Stimulated activated CD8-positive, alpha-beta memory T cell treated with anti-CD3 and anti-CD28 coated beads, Interleukin-12 subunit alpha, Interleukin-12 subunit beta, amount 100 ng/mL, for 1 hour (primary cell): Measurements from ENCODE around the gene NLRP2B.
"Not testable (repeated sequence)": the region's sequence is repeated elsewhere in the genome, so short reads cannot be mapped to it uniquely, and the experiment has no call there.

Source experiments
- DNase-seq: peaks from one replicate; pipeline ENCODE4 v3.0.0-alpha.2; 2020; ENCODE audit warnings: low read depth

Gene NLRP2B

DNA sequence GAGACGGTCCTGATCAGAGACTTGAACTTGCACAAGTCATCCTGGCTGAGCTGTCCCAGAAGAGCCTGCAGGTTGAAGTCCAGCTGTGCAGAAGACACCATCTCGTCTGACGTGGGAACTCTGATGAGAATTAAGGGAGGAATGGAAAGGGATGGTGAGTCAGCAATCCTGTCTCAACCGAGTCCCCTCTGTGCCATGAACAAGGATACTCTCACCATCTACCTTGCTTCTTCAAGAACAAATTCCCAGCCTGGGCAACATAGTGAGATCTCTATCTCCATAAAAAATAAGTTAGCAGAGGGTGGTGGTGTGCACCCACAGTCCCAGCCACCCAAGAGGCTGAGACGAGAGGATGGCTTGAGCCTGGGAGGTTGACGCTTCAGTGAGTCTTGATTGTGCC, at the start of gene NLRP2B:
Gene NLRP2B, minus strand, starts transcription at position 101 of the 400 bp plus-strand sequence.
- DNase-seq: no peak

DNA sequence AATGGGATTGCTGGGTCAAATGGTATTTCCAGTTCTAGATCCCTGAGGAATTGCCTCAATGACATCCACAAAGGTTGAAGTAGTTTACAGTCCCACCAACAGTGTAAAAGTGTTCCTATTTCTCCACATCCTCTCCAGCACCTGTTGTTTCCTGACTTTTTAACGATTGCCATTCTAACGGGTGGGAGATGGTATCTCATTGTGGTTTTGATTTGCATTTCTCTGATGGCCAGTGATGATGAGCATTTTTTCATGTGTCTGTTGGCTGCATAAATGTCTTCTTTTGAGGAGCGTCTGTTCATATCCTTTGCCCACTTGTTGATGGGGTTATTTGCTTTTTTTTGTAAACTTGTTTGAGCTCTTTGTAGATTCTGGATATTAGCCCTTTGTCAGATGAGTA, 45.9 kb upstream of the NLRP2B start:
- not testable (repeated sequence) for DNase-seq

DNA sequence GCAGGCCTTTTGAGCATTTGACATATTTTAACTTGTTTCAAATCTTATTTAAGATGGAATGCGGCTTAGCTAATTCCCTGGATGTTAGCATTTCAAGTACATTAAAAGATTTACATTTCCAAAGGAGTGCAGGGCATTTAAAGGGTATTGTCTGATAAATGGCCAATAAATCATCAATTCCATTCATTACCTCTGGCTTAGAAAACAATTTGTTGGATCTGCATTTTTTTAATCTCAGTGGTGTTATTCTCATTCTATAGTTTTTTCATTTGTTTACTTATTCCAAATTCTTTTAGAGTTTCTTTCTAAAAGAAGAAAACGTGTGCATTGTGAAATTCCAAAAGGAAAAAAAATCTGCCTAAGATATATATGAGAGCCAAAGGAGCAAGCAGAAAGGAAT, 1.3 kb upstream of the NLRP2B start:
- no peak for DNase-seq

DNA sequence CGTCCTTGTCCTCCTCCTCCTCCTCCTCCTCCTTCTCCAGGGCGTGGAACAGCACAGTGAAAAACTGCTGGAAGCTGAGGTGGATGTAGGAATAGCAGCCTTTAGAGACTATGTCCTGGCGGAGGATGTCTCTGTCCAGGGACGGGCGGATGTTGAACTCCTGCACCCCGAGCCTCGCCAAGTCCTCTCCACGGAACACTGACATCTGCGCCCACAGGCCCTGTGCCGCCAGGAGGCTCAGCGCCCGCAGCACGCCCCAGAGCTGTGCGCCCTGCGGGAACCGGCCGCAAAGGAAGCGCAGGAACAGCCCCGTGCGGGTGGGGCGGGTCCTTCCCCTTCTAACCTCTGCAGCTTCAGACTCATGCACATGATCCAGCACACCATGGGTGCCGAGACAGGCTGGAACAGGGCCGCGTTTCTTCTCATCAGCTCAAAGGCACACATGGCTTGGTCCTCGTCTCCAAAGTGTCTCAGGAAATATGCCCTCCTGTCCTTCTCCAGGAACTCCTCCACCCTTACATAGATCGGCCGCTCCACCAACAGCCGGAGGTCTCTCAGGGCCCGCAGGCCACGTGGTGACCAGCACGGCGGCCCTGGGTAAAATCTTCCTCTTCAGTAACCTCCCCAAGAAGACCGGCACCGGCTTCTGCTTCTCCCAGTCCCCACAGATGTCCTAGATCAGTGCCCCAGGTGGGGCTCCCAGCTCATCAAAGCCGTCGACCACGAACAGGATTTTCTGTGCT, 1.2 kb downstream of the NLRP2B start:
- DNase-seq: no peak

DNA sequence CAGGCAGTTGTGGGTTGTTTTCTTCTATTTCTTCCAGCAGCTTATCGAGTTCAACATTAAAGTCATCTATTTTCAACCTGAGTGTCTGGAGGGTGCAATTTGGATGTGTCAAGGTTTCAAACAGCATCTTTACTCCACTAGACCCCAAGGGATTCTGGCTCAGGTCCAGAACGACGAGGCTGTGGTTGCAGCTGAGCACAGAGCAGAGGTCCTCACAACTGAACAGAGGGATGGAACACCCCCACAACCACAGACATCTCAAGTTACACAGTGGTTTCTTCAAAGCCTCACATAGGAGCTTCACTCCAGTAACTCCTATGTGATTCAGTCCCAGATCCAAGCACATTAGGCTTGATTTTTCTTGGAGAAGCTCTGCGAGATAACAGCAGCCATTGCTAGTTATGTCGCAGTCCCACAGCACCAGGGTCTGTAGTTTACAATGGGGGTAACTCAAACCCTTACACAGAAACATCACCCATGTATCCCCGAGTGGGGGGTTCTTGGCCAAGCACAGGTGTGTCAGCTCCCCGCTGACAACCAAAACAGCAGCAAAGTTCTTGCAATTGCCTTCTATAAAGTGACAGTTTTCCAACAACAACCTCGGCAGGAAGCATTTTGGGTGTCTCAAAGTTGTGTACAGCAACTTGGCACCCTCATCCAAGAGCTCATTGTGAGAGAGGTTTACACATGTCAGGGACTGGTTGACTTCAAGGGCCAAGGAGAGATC, 2.8 kb downstream of the NLRP2B start:
- DNase-seq: no peak

DNA sequence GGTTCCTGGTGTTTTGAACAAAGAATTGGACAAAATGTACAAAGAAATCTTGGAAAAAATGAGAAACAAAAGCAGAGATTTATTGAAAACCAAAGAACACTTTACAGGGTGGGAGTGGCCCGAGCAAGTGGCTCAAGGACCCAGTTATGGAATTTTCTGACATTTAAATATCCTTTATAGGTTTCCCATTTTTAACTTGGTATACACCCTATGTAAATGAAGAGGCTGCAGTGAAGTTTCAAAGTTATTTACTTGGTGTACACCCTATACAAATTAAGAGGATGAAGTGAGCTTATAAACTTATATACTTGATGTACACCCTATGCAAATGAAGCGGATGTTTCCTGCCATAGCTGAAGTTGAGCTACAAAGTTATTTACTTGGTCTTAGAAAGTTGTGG, 4.7 kb downstream of the NLRP2B start:
- DNase-seq: no peak

DNA sequence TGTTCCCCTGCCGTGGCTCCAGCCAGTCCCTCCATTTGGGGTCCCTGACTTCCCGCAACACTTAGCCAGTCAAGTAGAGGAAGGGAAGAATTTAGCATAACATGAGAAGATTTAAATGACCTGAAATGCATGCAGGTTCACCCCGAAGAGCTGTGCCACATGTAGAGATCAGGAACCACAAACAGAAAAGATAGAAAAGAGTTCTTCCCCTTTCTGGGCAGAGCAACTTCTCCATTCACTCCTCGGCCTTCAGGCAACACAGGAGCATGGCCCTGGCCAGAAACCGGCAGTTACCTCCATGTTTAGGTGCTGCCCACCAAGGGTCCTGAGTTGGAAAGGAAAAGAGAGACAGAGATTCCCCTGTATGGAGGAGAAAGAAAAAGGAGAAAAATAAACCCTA, 5.2 kb downstream of the NLRP2B start:
- no peak for DNase-seq

DNA sequence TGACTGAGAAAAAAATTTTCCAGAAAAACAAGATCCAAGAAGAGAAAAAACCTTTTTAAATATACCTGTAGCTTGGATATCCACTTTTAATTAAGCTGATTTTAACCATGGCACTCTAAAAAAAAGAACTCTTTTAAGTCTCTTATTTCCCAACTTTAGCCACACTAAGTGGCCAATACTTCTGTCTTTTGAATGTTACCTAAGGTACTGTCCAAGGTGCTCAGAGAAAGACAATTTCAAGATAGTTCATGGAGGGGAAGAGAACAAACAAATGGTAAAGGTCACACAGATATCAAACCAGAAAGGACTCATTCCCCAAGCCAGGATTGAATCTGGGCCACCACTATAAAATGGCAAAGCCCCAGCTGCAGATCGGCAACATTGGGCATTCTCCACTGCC, 10.1 kb downstream of the NLRP2B start:
- no peak for DNase-seq

DNA sequence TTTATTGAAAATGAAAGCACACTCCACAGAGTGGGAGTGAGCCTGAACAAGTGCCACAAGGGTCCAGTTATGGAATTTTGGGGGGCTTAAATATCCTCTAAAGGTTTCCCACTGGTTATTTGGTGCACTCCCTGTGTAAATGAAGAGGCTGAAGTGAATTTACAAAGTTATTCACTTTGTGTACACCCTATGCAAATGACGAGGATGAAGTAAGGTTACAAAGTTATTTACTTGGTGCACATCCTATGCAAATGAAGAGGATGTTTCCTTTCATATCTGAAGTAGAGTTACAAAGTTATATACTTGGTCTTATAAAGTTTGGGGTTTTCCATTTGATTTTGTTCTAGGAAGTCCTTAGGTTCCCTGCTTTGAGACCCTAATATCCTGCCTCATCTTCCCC, 13.1 kb downstream of the NLRP2B start:
- no peak for DNase-seq

DNA sequence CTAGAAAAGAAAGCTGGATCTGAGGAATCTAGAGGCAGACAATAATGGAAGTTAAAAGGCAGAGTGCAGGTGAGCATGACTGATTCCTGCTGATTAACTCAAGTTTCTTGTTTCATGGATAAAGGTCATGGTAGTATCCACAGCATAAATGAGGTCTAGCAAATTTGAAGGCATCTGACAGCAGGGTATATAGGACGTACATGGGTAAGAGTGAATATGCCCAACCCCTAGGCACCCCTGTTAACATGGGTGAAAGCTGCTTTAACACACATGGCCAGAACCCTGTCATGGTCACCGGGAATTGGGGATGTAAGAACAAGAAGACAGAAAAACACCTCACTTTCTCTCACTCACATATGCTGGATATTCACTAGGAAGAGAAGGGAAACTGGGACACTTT, 25.0 kb downstream of the NLRP2B start:
- no peak for DNase-seq

DNA sequence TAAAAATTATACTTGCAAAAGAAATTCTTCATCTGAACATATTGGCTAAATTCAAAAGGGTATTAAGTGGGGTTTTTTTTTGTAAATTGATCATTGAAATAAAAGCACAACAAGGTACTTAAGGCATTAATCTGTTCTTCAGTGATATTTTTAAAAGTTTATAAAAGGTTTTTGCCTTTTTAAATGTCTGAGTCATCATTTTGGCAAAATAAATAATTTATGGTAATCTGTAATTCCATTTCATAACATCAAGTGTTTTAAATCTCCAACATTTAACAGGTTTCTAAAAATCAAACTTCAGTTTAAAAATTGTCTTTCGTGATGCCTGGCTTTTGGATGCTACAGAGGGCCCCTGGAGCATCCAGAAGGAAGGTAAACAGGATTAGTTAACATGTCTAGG, 27.4 kb downstream of the NLRP2B start:
- DNase-seq: no peak

DNA sequence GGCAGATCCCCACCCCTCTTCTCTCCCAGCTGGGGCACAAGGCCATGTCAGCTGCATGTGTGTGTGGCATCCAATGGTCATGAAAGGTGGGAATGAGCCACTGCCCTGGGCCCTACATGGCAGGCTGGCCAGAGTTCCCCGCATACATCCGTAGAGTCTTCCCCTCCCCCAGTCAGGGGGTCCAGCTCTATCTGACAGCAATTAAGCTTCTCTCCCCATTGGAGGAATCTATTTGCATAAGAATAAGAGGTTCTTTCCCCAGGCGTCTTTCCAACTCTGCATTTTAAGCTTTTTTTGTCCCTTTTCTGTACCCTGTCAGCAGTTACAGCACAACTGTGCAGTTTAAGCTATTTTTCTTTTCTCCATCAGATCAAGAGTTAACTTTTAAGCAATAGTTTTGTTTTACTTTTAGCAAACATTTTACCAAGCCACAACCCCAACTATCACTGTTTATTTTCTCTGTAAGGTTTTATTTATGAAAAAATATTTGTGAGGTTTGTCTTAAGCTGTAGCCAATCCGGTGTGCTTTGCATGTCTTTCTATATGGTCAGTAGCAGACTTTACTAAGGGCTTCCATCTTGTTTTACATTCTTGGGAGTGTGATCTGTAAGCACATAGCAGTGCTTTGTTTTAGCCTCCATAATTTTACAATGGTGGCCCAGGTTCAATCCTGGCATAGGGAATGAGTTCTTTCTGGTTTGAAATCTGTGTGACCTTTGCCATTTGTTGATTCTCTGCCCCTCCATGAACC, 28.7 kb downstream of the NLRP2B start:
- DNase-seq: no peak

DNA sequence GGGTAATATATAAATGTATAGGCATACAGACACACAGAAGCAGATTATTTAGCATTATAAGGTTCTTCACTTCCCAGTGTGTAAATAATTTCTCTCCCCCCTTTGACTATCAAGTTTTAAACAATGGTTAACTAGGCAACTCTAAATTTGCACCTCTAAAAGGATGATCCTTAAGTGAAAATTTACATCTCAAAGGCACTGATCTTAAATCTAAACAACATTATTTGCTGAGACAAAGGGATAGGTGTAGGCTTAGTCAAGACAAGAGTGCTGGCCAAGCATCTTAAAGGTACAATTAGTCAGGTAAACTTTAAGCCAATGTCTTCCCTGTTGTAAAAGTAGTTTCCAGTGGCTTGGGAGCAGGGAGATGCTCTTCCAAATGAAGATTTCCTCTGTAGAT, 33.0 kb downstream of the NLRP2B start:
- DNase-seq: no peak

DNA sequence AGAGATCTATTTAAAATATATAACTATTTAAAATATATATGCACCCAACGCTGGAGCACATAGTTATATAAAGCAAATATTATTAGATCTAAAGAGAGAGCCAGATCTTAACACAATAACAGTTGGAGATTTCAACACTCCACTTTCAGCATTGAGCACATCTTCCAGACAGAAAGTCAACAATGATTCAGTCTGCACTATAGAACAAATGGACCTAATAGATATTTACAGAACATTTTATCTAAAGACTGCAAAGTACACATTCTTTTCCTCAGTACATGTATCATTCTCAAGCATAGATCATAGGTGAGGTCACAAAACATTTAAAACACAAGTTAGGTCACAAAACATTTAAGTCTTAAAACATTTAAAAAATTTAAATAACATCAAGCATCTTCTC, 36.4 kb downstream of the NLRP2B start:
- no peak for DNase-seq

DNA sequence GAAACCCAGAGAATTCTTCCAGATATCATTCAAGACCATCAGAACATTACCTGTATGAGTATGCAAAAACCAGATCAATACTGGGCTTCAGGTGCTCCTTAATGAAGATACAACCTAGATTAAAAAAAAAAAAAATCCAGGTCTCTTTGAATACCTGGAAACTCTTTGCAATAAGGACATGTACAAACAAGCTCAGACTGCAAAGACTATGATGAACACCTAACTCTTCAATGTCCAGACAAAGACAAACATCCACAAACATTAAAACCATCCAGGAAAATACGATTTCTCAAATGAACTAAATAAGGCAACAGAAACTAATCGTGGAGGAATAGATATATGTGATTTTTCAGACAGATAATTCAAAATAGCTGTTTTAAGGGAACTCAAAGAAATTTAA, 38.7 kb downstream of the NLRP2B start:
- DNase-seq: no peak

DNA sequence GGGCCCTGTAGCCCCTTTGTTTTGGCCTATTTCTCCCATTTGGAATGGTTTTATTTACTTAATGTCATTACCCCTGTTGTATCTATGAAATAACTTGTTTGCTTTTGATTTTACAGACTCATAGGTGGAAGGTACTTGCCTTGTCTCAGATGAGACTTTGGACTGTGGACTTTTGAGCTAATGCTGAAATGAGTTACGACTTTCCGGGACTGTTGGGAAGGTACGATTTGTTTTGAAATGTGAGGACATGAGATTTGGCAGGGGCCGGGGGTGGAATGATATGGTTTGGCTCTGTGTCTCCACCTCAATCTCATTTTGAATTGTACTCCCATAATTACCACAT, 39.4 kb downstream of the NLRP2B start:
- DNase-seq: no peak

DNA sequence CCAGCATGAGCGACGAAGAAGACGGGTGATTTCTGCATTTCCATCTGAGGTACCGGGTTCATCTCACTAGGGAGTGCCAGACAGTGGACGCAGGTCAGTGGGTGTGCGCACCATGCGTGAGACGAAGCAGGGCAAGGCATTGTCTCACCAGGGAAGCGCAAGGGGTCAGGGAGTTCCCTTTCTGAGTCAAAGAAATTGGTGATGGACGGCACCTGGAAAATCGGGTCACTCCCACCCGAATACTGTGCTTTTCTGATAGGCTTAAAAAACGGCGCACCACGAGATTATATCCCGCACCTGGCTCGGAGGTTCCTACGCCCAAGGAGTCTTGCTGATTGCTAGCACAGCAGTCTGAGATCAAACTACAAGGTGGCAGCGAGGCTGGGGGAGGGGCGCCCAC, 50.6 kb downstream of the NLRP2B start:
- DNase-seq: not testable (repeated sequence)
